Dermis microvascular lymphatic vessel endothelial cell (primary cell): ENCODE results near the gene SH3GL2. TPM values are rescaled to one million over a fixed set of nuclear protein-coding genes. Genes with fewer than 3 reads are reported as not detected.
A peak's percentile ranks its signal among the peaks of the same experiment; 100 is the strongest.

Experiments used
- DNase-seq, 2 donors: peaks; one replicate each; pipeline versions ENCODE4 v3.0.0 to v3.0.0-alpha.2; 2010; ENCODE audit warnings: low read depth in 2 of 2
- total RNA-seq: library from RNA; depleted of rRNA; stranded (reverse); fragments of >200 nt; gene quantifications from 2 replicates; pipeline ENCODE4 v1.2.1, GENCODE V29; 2014

The SH3GL2 gene
- under 0.01 TPM in 1 of 2 replicates, not detected in the other for total RNA-seq

- peak in 1 of 2 donors; percentile 10 for DNase-seq
Observed at GRCh38 chr9:17578911-17579793, at the start of gene SH3GL2. TSS of gene SH3GL2 (plus strand) at chr9:17579066.

DNA sequence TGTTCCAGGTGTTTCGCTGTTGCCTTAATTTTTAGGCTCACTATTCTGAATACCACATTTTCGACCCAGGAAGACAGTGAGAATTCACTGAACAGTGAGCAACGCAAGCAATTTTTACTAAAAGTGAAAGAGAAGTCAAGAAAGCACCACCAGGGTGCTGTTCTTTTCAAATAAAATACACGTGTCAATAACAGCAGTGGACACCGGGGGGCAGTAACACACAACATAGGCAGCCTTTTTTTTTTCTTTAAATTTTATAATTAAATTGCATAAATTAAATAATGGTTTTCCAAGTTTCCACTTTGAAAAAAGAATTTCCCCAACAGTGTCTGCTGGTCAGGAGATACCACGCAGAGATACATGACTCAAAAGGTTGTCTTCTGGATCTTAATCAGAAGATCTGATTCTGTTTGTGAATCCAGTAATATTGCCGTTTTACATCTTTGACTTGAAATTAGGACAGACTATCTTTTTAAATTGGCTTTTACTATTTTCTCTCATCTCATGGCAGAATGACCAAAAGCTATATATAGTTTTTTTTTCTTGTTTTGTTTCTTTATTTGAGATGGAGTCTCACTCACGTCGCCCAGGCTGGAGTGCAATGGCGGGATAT, 47.1 kb upstream of the SH3GL2 start:
- DNase-seq = peak; percentile 17 to 48

- no peak for DNase-seq
Observed at GRCh38 chr9:17532461-17532860, 46.4 kb upstream of the SH3GL2 start.

GRCh38 chr9:17535176-17535575, 43.7 kb upstream of the SH3GL2 start:
- DNase-seq = no peak

DNA sequence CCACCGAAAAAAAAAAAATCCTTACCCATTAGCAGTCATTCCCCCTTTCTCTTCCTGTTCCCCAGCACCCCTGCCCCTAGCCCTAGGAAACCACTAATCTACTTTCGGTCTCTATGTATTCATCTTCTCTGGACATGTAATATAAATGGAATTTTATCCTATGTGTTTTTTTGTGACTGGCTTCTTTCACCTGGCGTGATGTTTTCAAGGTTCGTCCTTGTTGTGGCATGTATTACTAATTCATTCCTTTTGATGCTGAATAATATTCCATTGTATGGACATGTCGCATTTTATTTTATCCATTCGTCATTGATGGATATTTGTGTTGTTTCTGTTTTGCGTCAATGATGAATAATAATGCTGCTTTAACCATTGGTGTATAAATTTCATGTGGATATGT, 42.8 kb upstream of the SH3GL2 start:
- no peak for DNase-seq

GRCh38 chr9:17551023-17551422, 27.8 kb upstream of the SH3GL2 start:
- DNase-seq = no peak

- DNase-seq = no peak
Observed at GRCh38 chr9:17555362-17556054, 23.4 kb upstream of the SH3GL2 start.

DNA sequence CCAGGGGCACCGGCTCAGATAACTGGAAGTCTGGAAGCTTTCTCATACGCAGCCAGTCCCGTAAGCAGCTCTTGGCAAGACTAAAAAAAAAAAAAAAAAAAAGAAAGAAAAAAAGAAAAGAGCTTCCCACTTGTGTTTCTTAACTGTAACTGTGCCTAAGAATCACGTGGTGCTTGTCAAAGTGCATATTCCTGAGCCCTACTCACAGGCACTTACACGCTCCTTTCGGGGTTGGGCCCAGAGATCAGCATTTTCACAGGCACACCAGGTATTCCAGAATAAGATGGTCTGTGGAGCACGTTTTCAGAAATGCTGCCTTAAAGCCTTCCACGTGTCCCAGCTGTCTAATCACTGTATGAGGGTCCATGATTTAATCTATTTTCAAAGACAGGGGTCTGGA, 22.6 kb upstream of the SH3GL2 start:
- DNase-seq = no peak

DNA sequence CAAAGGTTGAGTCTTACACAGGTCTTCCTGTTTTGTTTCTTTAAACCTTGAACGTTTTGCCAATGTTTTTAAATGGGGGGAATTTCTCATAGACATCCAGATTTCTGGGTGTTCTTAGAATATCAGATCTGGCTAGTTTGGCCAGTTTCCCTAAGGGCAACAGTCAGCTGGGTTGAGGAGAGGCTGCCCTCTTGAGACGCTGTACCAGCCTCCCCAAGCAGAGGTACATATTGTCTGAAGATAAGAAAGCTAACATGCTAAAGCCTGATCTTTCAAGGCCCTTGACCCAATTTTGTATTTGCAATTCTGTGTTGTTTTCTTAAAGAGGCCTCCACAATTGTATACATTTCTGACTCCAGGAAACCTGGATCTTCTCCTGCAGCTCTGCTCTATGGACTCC, 21.9 kb upstream of the SH3GL2 start:
- no peak for DNase-seq

DNA sequence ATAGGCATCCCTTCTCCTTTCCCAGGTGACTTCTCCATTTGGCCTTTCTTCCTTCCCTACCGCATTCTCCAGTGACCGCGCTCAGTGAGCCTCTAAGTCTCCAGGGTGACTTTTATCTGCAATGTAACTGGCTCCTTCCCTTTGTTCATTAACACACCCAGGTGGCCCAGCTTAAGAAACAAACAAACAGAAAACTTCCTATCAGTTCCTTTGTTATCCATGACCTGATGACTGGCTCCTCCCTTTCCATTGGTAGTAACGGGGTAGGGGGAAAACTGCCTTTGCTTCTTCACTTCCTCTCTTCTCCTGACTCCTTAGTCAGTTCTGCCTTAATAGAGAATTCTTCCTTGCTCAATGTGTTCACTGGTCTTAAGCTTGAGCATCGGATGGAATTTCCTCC, 7.0 kb upstream of the SH3GL2 start:
- DNase-seq = no peak

DNA sequence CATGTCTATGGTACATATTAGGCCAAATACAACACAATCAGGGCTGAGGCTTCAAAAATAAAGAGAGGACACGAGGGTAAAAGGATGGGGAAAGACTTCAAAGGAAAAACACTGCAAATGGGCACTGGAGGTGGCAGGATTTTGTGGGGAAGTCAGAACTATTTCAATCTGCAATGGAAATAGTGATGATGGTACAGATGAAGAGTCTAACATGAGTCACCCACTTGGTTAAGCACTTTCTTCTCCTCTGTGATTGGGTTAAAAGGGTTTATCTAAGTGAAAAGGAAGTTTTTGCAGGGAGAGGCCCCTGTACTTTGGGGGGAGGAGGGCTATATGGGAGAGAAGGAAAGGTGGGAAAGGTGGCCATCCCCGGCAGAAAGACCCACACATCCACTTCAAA, 4.5 kb upstream of the SH3GL2 start:
- DNase-seq = no peak

DNA sequence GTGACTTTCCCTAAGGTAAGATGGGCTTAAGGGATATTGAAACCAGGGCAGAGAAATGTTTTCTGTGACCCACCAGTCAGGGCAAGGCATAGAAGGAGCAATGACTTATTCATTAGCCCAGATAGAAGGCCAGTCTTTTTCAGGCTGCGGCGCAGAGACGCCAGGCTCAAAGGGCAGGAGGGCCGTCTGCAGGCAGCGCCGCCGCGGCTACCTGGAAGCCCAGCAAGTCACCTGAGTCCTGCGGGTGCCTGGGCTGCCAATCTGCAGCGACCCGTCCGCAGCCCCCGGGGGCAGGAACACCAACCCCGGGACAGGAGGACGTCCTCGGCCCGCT, 322 bp upstream of the SH3GL2 start:
- no peak for DNase-seq

DNA sequence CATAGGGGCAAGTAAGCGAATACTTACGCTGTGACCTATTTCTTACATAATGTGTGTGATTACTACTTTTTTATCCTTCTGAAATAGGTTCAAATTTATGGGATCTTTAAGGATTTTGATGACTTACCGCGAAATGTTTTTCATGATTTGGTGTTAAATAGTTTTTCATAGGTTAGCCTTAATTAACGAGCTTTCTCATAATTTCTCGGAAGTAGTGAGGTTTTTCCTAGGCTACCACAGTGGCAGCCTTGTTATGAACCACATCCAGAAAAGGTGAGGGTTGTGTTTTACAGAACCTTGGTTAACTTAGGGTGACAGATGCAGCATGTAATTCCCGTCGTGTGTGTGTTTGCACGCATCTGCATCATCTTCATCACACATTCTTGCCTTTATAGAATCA, 1.3 kb downstream of the SH3GL2 start:
- DNase-seq = no peak

- no peak for DNase-seq
Observed at GRCh38 chr9:17587113-17587512, 8.2 kb downstream of the SH3GL2 start.

DNA sequence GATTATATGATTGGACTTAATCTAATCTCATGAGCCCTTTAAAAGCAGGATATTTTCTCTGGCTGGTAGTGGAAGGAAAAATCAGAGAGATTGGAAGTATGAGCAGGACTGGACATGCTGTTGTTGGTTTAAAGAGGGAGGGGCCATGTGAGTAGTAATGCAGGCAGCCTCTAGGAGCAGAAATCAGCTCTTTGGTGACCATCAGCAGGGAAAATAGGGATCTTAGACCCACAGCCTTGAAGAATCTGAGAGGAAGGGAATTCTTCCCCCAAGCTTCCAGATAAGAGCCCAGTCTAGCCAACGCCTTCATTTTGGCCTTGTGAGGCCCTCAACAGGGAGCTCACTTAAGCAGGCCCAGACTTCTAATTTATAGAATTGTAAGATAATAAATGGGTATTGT, 9.5 kb downstream of the SH3GL2 start:
- DNase-seq = no peak

DNA sequence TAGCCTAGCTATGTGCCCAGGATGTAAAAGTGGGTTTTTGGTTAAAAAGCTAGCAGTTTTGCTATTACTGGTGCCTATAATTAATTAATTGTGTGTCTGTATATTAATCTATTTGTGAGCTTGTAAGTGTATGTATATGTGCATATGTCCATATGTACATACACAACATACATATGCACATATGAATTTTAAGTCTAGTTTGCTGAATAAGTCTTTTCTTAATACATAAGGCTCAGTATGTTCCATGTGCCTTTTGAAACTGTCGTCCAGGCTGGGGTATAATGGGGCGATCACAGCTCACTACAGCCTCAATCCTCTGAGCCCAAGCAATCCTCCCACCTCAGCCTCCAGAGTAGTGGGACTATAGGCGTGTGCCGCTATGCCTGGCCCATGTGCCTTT, 10.1 kb downstream of the SH3GL2 start:
- DNase-seq = no peak

DNA sequence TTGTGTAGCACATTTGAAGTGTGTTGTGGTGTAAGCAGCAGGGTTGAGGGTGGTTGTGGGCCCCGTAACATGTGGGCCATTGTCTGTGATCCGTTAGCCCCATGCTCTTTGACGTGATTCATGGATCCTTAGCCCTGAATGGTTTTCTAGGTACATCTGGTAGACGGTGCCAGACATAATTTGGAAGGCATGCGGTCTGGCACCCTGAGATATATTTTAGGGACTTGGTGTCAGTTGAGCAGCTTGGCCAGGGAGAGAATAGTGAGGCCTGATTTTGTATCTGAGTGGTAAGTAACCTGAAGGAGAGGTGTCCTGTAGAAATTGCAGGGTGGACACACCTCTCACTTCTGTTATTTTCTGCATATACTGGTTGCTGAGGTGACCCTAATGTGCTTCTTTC, 10.9 kb downstream of the SH3GL2 start:
- no peak for DNase-seq

GRCh38 chr9:17594961-17595360, 16.1 kb downstream of the SH3GL2 start:
- no peak for DNase-seq

DNA sequence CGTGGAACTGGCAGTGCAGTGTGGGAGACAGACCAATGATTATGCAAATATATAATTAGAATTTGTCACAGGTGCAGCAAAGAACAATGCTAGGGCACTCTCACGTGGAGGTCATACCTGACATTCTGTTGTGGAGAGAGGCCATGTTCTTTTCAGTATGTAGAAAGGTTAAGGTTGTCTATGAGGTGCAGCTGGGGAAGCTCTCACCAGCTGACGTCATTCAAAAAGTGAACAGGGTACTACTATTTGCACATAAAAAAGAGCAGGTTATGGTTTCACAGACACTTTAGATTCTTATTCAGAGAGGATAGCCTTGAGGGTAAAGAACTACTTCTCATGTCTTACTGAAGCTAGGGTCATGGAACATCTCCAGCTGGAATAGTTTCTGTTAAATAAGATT, 19.1 kb downstream of the SH3GL2 start:
- no peak for DNase-seq

DNA sequence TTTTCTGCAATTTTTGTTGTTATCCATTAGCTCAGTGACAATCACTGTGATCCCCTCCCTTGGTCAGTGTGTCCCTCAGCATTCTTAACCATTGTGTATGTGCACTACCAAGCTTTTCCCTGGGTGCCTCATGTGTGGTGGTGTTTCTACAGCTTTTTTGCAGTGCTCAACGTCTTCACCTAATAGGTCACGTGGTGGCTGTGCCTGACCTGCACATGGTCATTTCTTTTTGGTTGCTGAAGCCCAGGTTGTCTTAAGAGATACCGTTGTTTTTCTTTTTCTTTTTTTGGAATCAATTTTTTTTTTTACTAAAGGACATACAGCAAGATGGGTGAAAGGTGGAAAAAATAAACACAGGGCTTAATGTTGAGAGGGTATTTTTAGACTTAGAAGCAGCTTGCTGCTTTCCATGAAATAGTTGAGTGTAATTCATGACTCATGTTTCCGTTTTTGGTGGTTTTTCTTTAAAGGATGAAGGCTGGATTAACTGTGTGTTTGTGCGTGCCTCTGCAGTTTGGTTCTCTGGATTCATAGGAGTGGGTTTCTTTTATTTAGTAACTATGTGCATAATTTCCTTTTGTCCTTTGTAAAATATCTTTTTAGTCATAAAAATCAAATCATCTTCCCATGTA, 22.2 kb downstream of the SH3GL2 start:
- DNase-seq = no peak

- no peak for DNase-seq
Observed at GRCh38 chr9:17604556-17604955, 25.7 kb downstream of the SH3GL2 start.

GRCh38 chr9:17609312-17610005, 30.6 kb downstream of the SH3GL2 start:
- no peak for DNase-seq
